Measurements from ENCODE around the gene SLC6A19. TPM values are rescaled to one million over a fixed set of nuclear protein-coding genes. Genes with fewer than 3 reads are reported as not detected.

The SLC6A19 gene
- total and polyA plus RNA-seq, 2 experiments from 2014 or later: 5.2 to 5.8 TPM

DNA sequence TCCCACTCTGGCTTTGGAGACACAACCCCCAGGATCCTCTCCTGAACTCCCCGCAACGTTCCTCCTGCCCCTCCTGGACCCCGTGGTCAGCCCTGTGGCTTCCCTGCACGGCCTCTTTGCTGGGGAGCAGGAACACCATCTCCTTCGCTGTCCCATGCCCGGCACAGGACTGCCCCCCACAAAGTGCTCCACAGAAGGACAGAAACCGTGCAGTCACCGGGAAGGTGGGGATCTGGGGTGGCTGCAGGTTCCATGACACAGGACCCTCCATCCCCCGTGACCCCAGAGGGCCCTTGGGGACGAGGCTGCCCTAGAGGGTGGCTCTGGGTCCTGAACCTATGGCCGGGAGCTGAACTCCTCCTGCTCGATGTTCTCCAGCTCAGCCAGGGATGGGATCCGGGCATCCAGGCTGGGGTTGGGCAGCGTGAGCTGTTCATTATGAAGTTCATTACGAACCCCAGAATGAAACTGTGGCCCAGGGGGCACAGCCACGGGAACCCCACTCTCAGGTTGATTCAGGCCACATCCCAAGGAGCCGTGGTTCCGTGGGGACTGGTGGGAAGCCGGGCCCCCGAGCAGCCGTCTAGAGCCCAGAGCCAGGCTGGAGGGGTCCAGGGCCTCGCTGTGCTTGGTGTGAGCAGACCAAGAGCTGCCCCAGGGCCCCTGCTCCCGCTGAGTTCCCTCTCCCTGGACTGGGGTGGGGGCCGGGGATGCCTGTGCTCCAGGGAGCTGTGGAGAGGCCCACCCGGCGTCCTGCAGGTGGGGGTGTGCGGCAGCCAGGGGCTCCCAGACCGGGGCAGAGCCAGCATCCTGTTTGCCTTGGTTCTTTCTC is 684 bp upstream of the SLC6A19 start:
- Histone ChIP-seq H3K9me2 (replicated peaks; ENCODE audit: insufficient read depth) (no peaks in the 10 kb centered on the region), H3K79me2 (no peaks in the 10 kb centered on the region), H3K4me1 (ENCODE audit: insufficient read depth) (peaks cover 23% of the 10 kb centered on the region), H3K27ac (peak overlapping the region; percentile 41), H3K4me2 (peak overlapping the region; percentile 8), H3K9me3 (ENCODE audit: low read depth) (no peaks in the 10 kb centered on the region), H2AFZ (no peak overlapping the region), H3K4me3 (no peak overlapping the region), H4K20me1 (ENCODE audit: insufficient read depth, poor library complexity, severe bottlenecking) (no peaks in the 10 kb centered on the region), H3K27me3 (no peaks in the 10 kb centered on the region), H3K36me3 (replicated peaks; ENCODE audit: insufficient read depth, low read depth) (no peaks in the 10 kb centered on the region)
- 82% methylated on average over 26 of the region's 28 CpGs for WGBS (ENCODE audit: low lambda C conversion rate, missing lambda C conversion rate)
- TF ChIP-seq EZH2phosphoT487 (IDR thresholded peaks at IDR 0.05; ENCODE audit: low read depth, severe bottlenecking, unreplicated experiment) (no peak), EZH2 (IDR thresholded peaks at IDR 0.05; ENCODE audit: borderline replicate concordance) (no peak), CTCF (IDR thresholded peaks at IDR 0.05; ENCODE audit: poor library complexity) (no peak)
- DNase-seq (ENCODE audit: low spot score): no peak

- no peak overlapping the region for H3K27ac ChIP-seq
- WGBS (ENCODE audit: low lambda C conversion rate, missing lambda C conversion rate): 82% methylated on average over 26 of the region's 26 CpGs
- no peak for TF ChIP-seq EZH2phosphoT487 (IDR thresholded peaks at IDR 0.05; ENCODE audit: low read depth, severe bottlenecking, unreplicated experiment)
- TF ChIP-seq CTCF (IDR thresholded peaks at IDR 0.05; ENCODE audit: poor library complexity): no peak
- TF ChIP-seq EZH2 (IDR thresholded peaks at IDR 0.05; ENCODE audit: borderline replicate concordance): no peak
- H3K4me2 ChIP-seq: no peak overlapping the region
- no peaks in the 10 kb centered on the region for H3K79me2 ChIP-seq
- DNase-seq (ENCODE audit: low spot score): no peak
- no peaks in the 10 kb centered on the region for H3K27me3 ChIP-seq
- H3K4me1 ChIP-seq (ENCODE audit: insufficient read depth): peaks cover 23% of the 10 kb centered on the region
- H4K20me1 ChIP-seq (ENCODE audit: insufficient read depth, poor library complexity, severe bottlenecking): no peaks in the 10 kb centered on the region
- no peaks in the 10 kb centered on the region for H3K9me3 ChIP-seq (ENCODE audit: low read depth)
- no peak overlapping the region for H2AFZ ChIP-seq
- no peak overlapping the region for H3K4me3 ChIP-seq
- H3K36me3 ChIP-seq (replicated peaks; ENCODE audit: insufficient read depth, low read depth): no peaks in the 10 kb centered on the region
- H3K9me2 ChIP-seq (replicated peaks; ENCODE audit: insufficient read depth): no peaks in the 10 kb centered on the region
These were observed 817 bp downstream of the SLC6A19 start for GRCh38 chr5:1202026-1202797.

- no peaks in the 10 kb centered on the region for H3K27me3 ChIP-seq
- no peak for DNase-seq (ENCODE audit: low spot score)
These were observed 1.4 kb downstream of the SLC6A19 start for GRCh38 chr5:1202798-1203185.

More at GRCh38 chr5:1202798-1203185, 1.4 kb downstream of the SLC6A19 start:
- 84% methylated on average over 7 of the region's 7 CpGs for WGBS (ENCODE audit: low lambda C conversion rate, missing lambda C conversion rate)
- Histone ChIP-seq H3K79me2 (no peaks in the 10 kb centered on the region), H3K9me2 (replicated peaks; ENCODE audit: insufficient read depth) (no peaks in the 10 kb centered on the region), H3K4me2 (no peak overlapping the region), H4K20me1 (ENCODE audit: insufficient read depth, poor library complexity, severe bottlenecking) (no peaks in the 10 kb centered on the region), H3K36me3 (replicated peaks; ENCODE audit: insufficient read depth, low read depth) (no peaks in the 10 kb centered on the region), H3K4me1 (ENCODE audit: insufficient read depth) (peaks cover 23% of the 10 kb centered on the region), H3K9me3 (ENCODE audit: low read depth) (no peaks in the 10 kb centered on the region), H2AFZ (no peak overlapping the region), H3K4me3 (no peak overlapping the region), H3K27ac (no peak overlapping the region)
- TF ChIP-seq EZH2 (IDR thresholded peaks at IDR 0.05; ENCODE audit: borderline replicate concordance) (no peak), EZH2phosphoT487 (IDR thresholded peaks at IDR 0.05; ENCODE audit: low read depth, severe bottlenecking, unreplicated experiment) (no peak), CTCF (IDR thresholded peaks at IDR 0.05; ENCODE audit: poor library complexity) (no peak)
